SH-SY5Y (cell line): Measurements from ENCODE around the gene HAUS5.

Source experiments
- GATA2 ChIP-seq: IDR thresholded peaks from 2 replicates; pipeline ENCODE4 v1.6.1; 2011; ENCODE audit warnings: mild to moderate bottlenecking, low read depth, low read length
- GATA3 ChIP-seq: IDR thresholded peaks from 2 replicates; pipeline ENCODE4 v1.6.1; 2011; ENCODE audit warnings: low read depth, mild to moderate bottlenecking, low read length, moderate library complexity

GRCh38 chr19:35657904-35658700 is 45.6 kb downstream of the HAUS5 start:
- TF ChIP-seq GATA3 (no peak), GATA2 (no peak)
